ENCODE measurements around the gene TRAK2.

DNA sequence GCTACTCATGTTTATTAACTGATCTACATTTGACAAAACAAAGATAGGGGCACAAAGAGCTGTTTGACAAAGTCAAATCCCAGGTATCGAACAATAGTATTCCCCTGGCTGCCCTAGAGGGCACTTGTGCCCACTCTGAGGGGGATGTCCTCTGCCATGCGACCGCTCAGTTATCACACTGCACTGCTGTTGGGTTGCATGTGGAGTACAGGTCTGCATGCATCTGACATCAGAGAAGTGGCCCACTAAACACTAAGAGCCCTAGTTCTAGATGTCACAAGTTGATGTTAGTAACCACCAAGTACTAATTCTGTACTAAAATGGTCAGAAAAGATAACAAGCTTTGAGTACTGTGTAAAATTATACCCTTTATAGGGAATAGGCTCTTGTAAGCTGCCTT lies 74.0 kb downstream of the TRAK2 start:
- TF ChIP-seq, protein P1, sequence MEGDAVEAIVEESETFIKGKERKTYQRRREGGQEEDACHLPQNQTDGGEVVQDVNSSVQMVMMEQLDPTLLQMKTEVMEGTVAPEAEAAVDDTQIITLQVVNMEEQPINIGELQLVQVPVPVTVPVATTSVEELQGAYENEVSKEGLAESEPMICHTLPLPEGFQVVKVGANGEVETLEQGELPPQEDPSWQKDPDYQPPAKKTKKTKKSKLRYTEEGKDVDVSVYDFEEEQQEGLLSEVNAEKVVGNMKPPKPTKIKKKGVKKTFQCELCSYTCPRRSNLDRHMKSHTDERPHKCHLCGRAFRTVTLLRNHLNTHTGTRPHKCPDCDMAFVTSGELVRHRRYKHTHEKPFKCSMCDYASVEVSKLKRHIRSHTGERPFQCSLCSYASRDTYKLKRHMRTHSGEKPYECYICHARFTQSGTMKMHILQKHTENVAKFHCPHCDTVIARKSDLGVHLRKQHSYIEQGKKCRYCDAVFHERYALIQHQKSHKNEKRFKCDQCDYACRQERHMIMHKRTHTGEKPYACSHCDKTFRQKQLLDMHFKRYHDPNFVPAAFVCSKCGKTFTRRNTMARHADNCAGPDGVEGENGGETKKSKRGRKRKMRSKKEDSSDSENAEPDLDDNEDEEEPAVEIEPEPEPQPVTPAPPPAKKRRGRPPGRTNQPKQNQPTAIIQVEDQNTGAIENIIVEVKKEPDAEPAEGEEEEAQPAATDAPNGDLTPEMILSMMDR (IDR thresholded peaks at IDR 0.05), result no peak
- TF ChIP-seq POLR2AphosphoS5 (IDR thresholded peaks at IDR 0.05) (no peak), POLR2A (IDR thresholded peaks at IDR 0.05) (no peak), EP300 (IDR thresholded peaks at IDR 0.05) (no peak)
